ENCODE data around the gene ZBED6. TPM values are rescaled to one million over a fixed set of nuclear protein-coding genes. Genes with fewer than 3 reads are reported as not detected.

Gene ZBED6
- polyA plus RNA-seq, 1 of the 3 experiments (the other 2 are of a cell fraction) = 2.5 TPM

GRCh38 chr1:203769505-203770343, 25.7 kb upstream of the ZBED6 start (continued):
- TF ChIP-seq ZBTB33 (IDR thresholded peaks at IDR 0.05; ENCODE audit: borderline replicate concordance, low read depth) (no peak), SIN3A (IDR thresholded peaks at IDR 0.05; ENCODE audit: borderline replicate concordance, low read depth, low read length) (no peak), GABPA (IDR thresholded peaks at IDR 0.05; ENCODE audit: low read depth) (peak; percentile 43), YY1 (IDR thresholded peaks at IDR 0.05; ENCODE audit: low read depth) (no peak)

GRCh38 chr1:203771901-203772301, 23.5 kb upstream of the ZBED6 start:
- no peak overlapping the region for H3K27ac ChIP-seq (ENCODE audit: low read depth in 2 of 2, low read length in 1 of 2)
- no peak overlapping the region for H3K9ac ChIP-seq
- WGBS (ENCODE audit: low lambda C conversion rate) = 77% methylated on average over 7 of the region's 7 CpGs
- no peak overlapping the region for H3K4me3 ChIP-seq (ENCODE audit: low read depth in 2 of 2, low read length in 1 of 2)
- H3K27me3 ChIP-seq (ENCODE audit: insufficient read depth) = no peaks in the 10 kb centered on the region
- no peaks in the 10 kb centered on the region for H4K20me1 ChIP-seq (ENCODE audit: insufficient read depth)
- H2AFZ ChIP-seq (ENCODE audit: low read depth) = no peak overlapping the region
- H3K36me3 ChIP-seq (replicated peaks in 1 of 2; ENCODE audit: control insufficient read depth in 1 of 2, insufficient read depth in 2 of 2, low read length in 1 of 2) = no peaks in the 10 kb centered on the region
- H3K4me2 ChIP-seq = no peak overlapping the region
- ChIA-PET POLR2A (interaction anchor here (0.6 kb wide), 1 partner anchor 187 kb away, joined by 6 read pairs; no protein-coding TSS in a partner anchor), CTCF (no interaction called here)
- H3K79me2 ChIP-seq (ENCODE audit: insufficient read depth) = no peaks in the 10 kb centered on the region
- no peaks in the 10 kb centered on the region for H3F3A ChIP-seq (replicated peaks; ENCODE audit: insufficient read depth)
- TF ChIP-seq REST (IDR thresholded peaks at IDR 0.05; ENCODE audit: low read depth, low read length) (no peak), TAF1 (IDR thresholded peaks at IDR 0.05; ENCODE audit: borderline replicate concordance, low read depth, low read length) (no peak), CHD2 (IDR thresholded peaks at IDR 0.05; ENCODE audit: low read length, partially characterized antibody) (no peak), NFIC (IDR thresholded peaks at IDR 0.05; ENCODE audit: borderline replicate concordance) (no peak), PBX3 (IDR thresholded peaks at IDR 0.05) (no peak), RFX5 (IDR thresholded peaks at IDR 0.05; ENCODE audit: low read length) (no peak), RXRA (IDR thresholded peaks at IDR 0.05; ENCODE audit: borderline replicate concordance, low read depth) (no peak), YY1 (IDR thresholded peaks at IDR 0.05; ENCODE audit: low read depth) (no peak)
- H3K4me1 ChIP-seq (ENCODE audit: control insufficient read depth in 1 of 2, insufficient read depth in 2 of 2, low read depth in 1 of 2, low read length in 1 of 2) = peaks cover 7 to 8% of the 10 kb centered on the region in 2 experiments; a peak in 2 of 4 replicates
- no peaks in the 10 kb centered on the region for H3K9me2 ChIP-seq
- no peak for DNase-seq
- no peaks in the 10 kb centered on the region for H3K9me3 ChIP-seq

Measured in SK-N-SH (cell line).